ENCODE measurements around the gene TSN.

TSN gene

GRCh38 chr2:121776885-121777698 lies 21.6 kb downstream of the TSN start (continued):
- 0 out of 2 replicates have a peak, but pooled peaks have one; percentile 50 for TF ChIP-seq ZNF114 (tag by site-specific recombination; IDR thresholded peaks at IDR 0.05)
- TF ChIP-seq SCRT2 (tag by site-specific recombination; IDR thresholded peaks at IDR 0.05): no peak
- 0 out of 2 replicates have a peak, but pooled peaks have one; percentile 19 for TF ChIP-seq ZSCAN18 (tag by site-specific recombination; IDR thresholded peaks at IDR 0.05)
- TF ChIP-seq GLI4 (tag by site-specific recombination; IDR thresholded peaks at IDR 0.05): no peak

- CTCF ChIA-PET: no interaction called here
- no peaks in the 10 kb centered on the region for H3K36me3 ChIP-seq (ENCODE audit: control insufficient read depth in 2 of 2, insufficient read depth in 1 of 2, low read length in 2 of 2)
- TF ChIP-seq ZNF664 (tag by site-specific recombination; IDR thresholded peaks at IDR 0.05) (no peak), PRDM6 (tag by site-specific recombination; IDR thresholded peaks at IDR 0.05) (peak; percentile 67), AEBP2 (tag by site-specific recombination; IDR thresholded peaks at IDR 0.05; ENCODE audit: borderline replicate concordance) (no peak), TSHZ1 (tag by site-specific recombination; IDR thresholded peaks at IDR 0.05; ENCODE audit: borderline replicate concordance) (no peak), ZNF121 (tag by site-specific recombination; IDR thresholded peaks at IDR 0.05) (peak; percentile 92), ZNF404 (tag by site-specific recombination; IDR thresholded peaks at IDR 0.05) (no peak), PRDM10 (tag by site-specific recombination; IDR thresholded peaks at IDR 0.05) (0 out of 2 replicates have a peak, but pooled peaks have one; percentile 16), ZNF24 (tag by site-specific recombination; IDR thresholded peaks at IDR 0.05) (no peak), ZNF558 (tag by site-specific recombination; IDR thresholded peaks at IDR 0.05) (no peak), ZBTB1 (tag by site-specific recombination; IDR thresholded peaks at IDR 0.05) (no peak), ZNF280C (tag by site-specific recombination; IDR thresholded peaks at IDR 0.05) (no peak)
- no peaks in the 10 kb centered on the region; the same call in 1 of the 2 replicates for H3K4me1 ChIP-seq (ENCODE audit: control insufficient read depth, insufficient read depth, low read length)
- POLR2A ChIA-PET: no interaction called here
- H3K4me3 ChIP-seq (ENCODE audit: low read depth, low read length): no peak overlapping the region
- no peak overlapping the region for H3K27ac ChIP-seq (ENCODE audit: extremely low read depth, low read depth, low read length)
- no peaks in the 10 kb centered on the region for H3K9me3 ChIP-seq (ENCODE audit: control insufficient read depth, insufficient read depth, low read depth, low read length)
Measured at GRCh38 chr2:121777699-121778058, 22.2 kb downstream of the TSN start.

Data from HEK293 (cell line).